HepG2 (cell line): ENCODE data around the gene ST6GALNAC4. TPM values are rescaled to one million over a fixed set of nuclear protein-coding genes. Genes with fewer than 3 reads are reported as not detected.
A peak's percentile ranks its signal among the peaks of the same experiment; 100 is the strongest.

Source experiments
- ATAC-seq: fragments of 200-7000 bp; cut with Tn5 transposase; 3 replicates; pipeline ENCODE4 v1.9.1; 2020; ENCODE audit warnings: mild to moderate bottlenecking, moderate library complexity
- BruUV-seq: library from RNA; stranded (reverse); fragments of 400-500 nt; replicated peaks from 2 replicates; lab custom pipeline; 2021; lab: Mats Ljungman, UMichigan
- CTCF ChIA-PET: fragments of 300-600 bp; formaldehyde crosslinking; extraction: SDS; loops from one replicate; lab custom pipeline; 2021; ENCODE audit warnings: low total read pairs, inconsistent platforms, low intra/inter-chr PET ratio; lab: Yijun Ruan, JAX
- POLR2A ChIA-PET: fragments of 350-600 bp; sonication (Branson Sonifier 250); formaldehyde crosslinking; loops from one replicate; lab custom pipeline; 2020; ENCODE audit warnings: antibody characterized with exemption, inconsistent platforms; lab: Yijun Ruan, JAX
- DNase-seq: peaks from one replicate; pipeline ENCODE4 v3.0.0-alpha.2; 2015; ENCODE audit warnings: low spot score
- FAIRE-seq: peaks from 3 replicates; lab custom pipeline; 2011; peaks lifted over from hg19 to GRCh38; lab: Jason Lieb, UNC
- H2AFZ ChIP-seq: one replicate; pipeline ENCODE4 v1.6.1; 2011; ENCODE audit warnings: low read length, inconsistent platforms
- H3K27ac ChIP-seq: fragments of 300-600 bp; 3 replicates; pipeline ENCODE4 v1.8.0; 2011; ENCODE audit warnings: mixed run types, mild to moderate bottlenecking, mixed read lengths, low read length, inconsistent platforms; ENCODE audit not compliant: insufficient read depth; ENCODE audit errors: extremely low read length
- H3K27me3 ChIP-seq, 2 experiments: fragments of 200-600 bp in 1 of 2; 2 replicates in 1 of 2; 3 replicates in 1 of 2; pipeline versions ENCODE4 v1.6.0 to v1.8.0; 2011; ENCODE audit warnings: low read length in 2 of 2, mild to moderate bottlenecking in 2 of 2, moderate library complexity in 2 of 2, inconsistent platforms in 1 of 2; ENCODE audit not compliant: insufficient read depth in 2 of 2, control insufficient read depth in 1 of 2
- H3K36me3 ChIP-seq, 2 experiments: fragments of 200-600 bp in 1 of 2; replicated peaks in 1 of 2; 2 replicates in 1 of 2; 3 replicates in 1 of 2; pipeline versions ENCODE4 v1.5.1 to v1.8.0; 2011; ENCODE audit warnings: low read length in 2 of 2, inconsistent platforms in 1 of 2; ENCODE audit not compliant: insufficient read depth in 2 of 2, control insufficient read depth in 1 of 2
- H3K4me1 ChIP-seq: 2 replicates; pipeline ENCODE4 v1.5.1; 2012; ENCODE audit warnings: low read length, inconsistent platforms; ENCODE audit not compliant: insufficient read depth
- H3K4me2 ChIP-seq: 2 replicates; pipeline ENCODE4 v1.6.0; 2011; ENCODE audit warnings: low read depth, low read length, inconsistent platforms
- H3K4me3 ChIP-seq, 3 experiments: fragments of 200-600 bp in 1 of 3; sonication (generic), shearing (Covaris generic) in 1 of 3; replicated peaks in 1 of 3; 2 replicates each; pipeline ENCODE4 v1.5.1; 2011 to 2016; ENCODE audit warnings: low read length in 3 of 3, inconsistent platforms in 2 of 3, low read depth in 2 of 3, mild to moderate bottlenecking in 2 of 3, control low read depth in 1 of 3, mixed read lengths in 1 of 3; ENCODE audit not compliant: insufficient read depth in 1 of 3
- H3K79me2 ChIP-seq: one replicate; pipeline ENCODE4 v1.6.1; 2011; ENCODE audit warnings: low read length, inconsistent platforms; ENCODE audit not compliant: insufficient read depth
- H3K9ac ChIP-seq: 2 replicates; pipeline ENCODE4 v1.6.0; 2011; ENCODE audit warnings: mild to moderate bottlenecking, low read depth, low read length, inconsistent platforms; ENCODE audit not compliant: insufficient read depth
- H3K9me3 ChIP-seq: 2 replicates; pipeline ENCODE4 v1.5.1; 2012; ENCODE audit warnings: mild to moderate bottlenecking, low read length
- H4K20me1 ChIP-seq: 2 replicates; pipeline ENCODE4 v1.6.0; 2011; ENCODE audit warnings: inconsistent platforms, mild to moderate bottlenecking, low read length, moderate library complexity; ENCODE audit not compliant: insufficient read depth
- AGO1 ChIP-seq: fragments of 200-400 bp; formaldehyde crosslinking; IDR thresholded peaks from 2 replicates; pipeline ENCODE4 v1.6.1; 2017; ENCODE audit warnings: mild to moderate bottlenecking, low read depth, low read length, moderate library complexity; ENCODE audit not compliant: poor library complexity, severe bottlenecking
- FIP1L1 ChIP-seq: fragments of 200-400 bp; formaldehyde crosslinking; IDR thresholded peaks from 2 replicates; pipeline ENCODE4 v1.6.1; 2018; ENCODE audit warnings: low read depth, mild to moderate bottlenecking, low read length, moderate library complexity, borderline replicate concordance; ENCODE audit not compliant: insufficient read depth
- ZFP41 ChIP-seq: sonication (generic); formaldehyde crosslinking; IDR thresholded peaks from 2 replicates; pipeline ENCODE4 v1.4.0; 2020; ENCODE audit warnings: mild to moderate bottlenecking, missing genetic modification reagents, borderline replicate concordance
- ZNF768 ChIP-seq: sonication (generic); formaldehyde crosslinking; IDR thresholded peaks from 2 replicates; pipeline ENCODE4 v1.4.0; 2020; ENCODE audit warnings: missing genetic modification reagents
- WGBS: methylation state at CpG from one replicate; pipeline ENCODE4 v1.1.6; 2017; ENCODE audit warnings: low lambda C conversion rate; 5-methylcytosine and 5-hydroxymethylcytosine counted together
- in situ Hi-C: cut with HindIII; loops from 2 replicates; pipeline ENCODE4 v1.10.0; 2017; ENCODE audit warnings: low pct_unique_long_range_greater_than_20kb; ENCODE audit not compliant: extremely low pct_ligation_motif_present
- intact Hi-C: fragments of 100-400 bp; cut with micrococcal nuclease; formaldehyde crosslinking; loops from one replicate; pipeline ENCODE4 v1.10.0; 2022; ENCODE audit not compliant: unreplicated experiment
- polyA plus RNA-seq, 8 experiments: library from polyadenylated mRNA; depleted of rRNA in 3 of 8; stranded (reverse) in 7 of 8; unstranded in 1 of 8; fragments of >200 nt; fragmentation: Illumina TruSeq in 4 of 8; extraction: Trizol in 4 of 8; gene quantifications; 2 replicates each; pipeline versions ENCODE4 v1.2.1 to v1.2.3, GENCODE V29; 2011 to 2016; ENCODE audit warnings: low read depth in 4 of 8, missing spikeins in 1 of 8, mixed read lengths in 1 of 8; ENCODE audit not compliant: insufficient read depth in 1 of 8
- total RNA-seq, 5 experiments: library from RNA; depleted of rRNA; stranded (reverse); fragments of >200 nt; fragmentation: Illumina TruSeq; extraction: Trizol; gene quantifications; 2 replicates each; pipeline ENCODE4 v1.2.3, GENCODE V29; 2016; ENCODE audit warnings: low read depth in 1 of 5
- TF ChIP-seq, protein P1 (sequence below): sonication (generic); formaldehyde crosslinking; IDR thresholded peaks from 2 replicates; pipeline ENCODE4 v1.4.0; 2020; ENCODE audit warnings: missing genetic modification reagents
- TF ChIP-seq, protein P2 (sequence below): sonication (generic); formaldehyde crosslinking; IDR thresholded peaks from 2 replicates; pipeline ENCODE4 v1.5.0; 2020; ENCODE audit warnings: missing genetic modification reagents

The ST6GALNAC4 gene
- total and polyA plus RNA-seq, 2 of the 13 experiments (the other 11 are each of a cell fraction or from before 2014, with no cell fraction given) = 18.8 to 27.7 TPM

DNA sequence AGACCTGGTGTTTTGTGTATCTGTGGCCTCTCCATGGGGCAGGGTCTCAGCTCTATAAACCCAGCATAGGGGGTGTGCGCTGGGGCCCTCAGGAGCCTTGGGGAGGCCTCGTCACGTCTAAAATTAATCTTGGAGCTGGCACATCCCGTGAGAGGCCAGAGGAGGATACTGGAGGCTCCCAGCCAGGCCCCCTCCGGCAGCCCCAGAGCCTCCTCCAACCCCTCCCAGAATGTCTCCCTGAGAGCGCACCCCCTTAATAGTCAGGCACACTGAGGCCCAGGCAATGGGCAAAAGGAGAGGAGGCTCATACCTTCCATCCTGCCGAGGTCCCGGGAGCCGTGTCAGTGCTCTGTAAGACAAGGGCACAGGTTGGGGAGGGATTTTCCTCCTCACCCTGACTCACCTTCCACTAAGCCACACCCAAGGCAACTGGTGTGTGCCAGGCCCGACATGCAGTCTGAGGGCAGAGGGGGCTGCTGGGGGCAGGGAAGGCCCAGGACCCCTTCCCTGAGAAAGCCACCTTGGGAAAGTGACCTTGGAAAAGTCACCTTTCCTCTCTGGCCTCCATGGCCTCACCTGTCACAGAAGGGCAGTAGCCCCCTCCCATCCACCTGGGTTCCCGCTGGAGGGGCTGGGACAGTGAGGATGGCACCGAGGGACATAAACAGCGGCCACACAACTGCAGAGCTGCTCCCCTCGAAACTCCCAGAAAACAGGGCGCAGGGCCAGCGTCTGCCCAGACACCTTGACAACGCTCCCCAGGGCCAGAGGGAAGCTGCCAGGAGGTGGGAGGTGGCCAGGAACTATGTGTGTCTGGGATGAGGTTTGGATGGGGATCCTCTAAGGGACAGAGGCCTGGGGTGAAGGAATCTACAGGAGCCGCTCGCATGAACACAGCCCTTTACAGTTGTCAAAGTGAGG, 42.3 kb downstream of the ST6GALNAC4 start:
- no peak overlapping the region for H3K4me2 ChIP-seq
- no peak for DNase-seq
- TF ChIP-seq AGO1 = peak; percentile 12
- no peak for TF ChIP-seq FIP1L1
- POLR2A ChIA-PET = no interaction called here
- H3K4me3 ChIP-seq = no peak overlapping the region
- CTCF ChIA-PET = no interaction called here
- intact Hi-C loops = no loop called here
- no peak for FAIRE-seq
- in situ Hi-C loops = loop anchor here (5.0 kb wide), 1 partner anchor 43 kb away; the partner anchor contains the start of gene ST6GALNAC4
- no peak overlapping the region for H3K27ac ChIP-seq
- H3K9me3 ChIP-seq = no peaks in the 10 kb centered on the region
- no TSS peak for BruUV-seq
- no peaks in the 10 kb centered on the region for H3K79me2 ChIP-seq
- no peak for ATAC-seq
- no peaks in the 10 kb centered on the region; a peak in 1 of 5 replicates for H3K36me3 ChIP-seq
- H3K27me3 ChIP-seq = no peaks in the 10 kb centered on the region
- WGBS = 99% methylated on average over 12 of the region's 19 CpGs
- H4K20me1 ChIP-seq = no peaks in the 10 kb centered on the region
- H2AFZ ChIP-seq = no peak overlapping the region
- peaks cover 37% of the 10 kb centered on the region for H3K4me1 ChIP-seq
- H3K9ac ChIP-seq = no peak overlapping the region

DNA sequence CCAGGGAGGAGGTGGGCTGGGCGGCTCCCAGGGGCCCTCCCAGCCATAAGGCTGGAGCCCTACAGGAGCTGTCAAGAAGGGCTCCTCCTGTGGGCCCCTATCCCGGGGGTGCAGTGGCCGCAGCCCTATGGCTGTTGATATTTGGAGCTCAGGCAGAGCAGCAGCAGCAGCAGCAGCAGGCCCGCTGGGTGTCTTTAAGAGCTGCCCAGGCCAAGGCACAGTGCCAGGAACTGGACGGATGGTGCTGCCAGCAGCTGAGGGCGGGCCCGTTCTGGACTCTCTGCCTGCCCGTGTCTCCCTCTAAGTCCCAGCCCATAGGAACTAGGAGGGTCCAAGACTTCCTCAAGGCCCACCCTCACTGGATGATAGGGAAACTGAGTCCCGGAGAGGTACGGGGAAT, 43.0 kb downstream of the ST6GALNAC4 start:
- H3K9ac ChIP-seq = no peak overlapping the region

More for the DNA sequence above, 43.0 kb downstream of the ST6GALNAC4 start:
- peaks cover 44% of the 10 kb centered on the region for H3K4me1 ChIP-seq
- no peak overlapping the region for H3K27ac ChIP-seq
- no peak for DNase-seq
- FAIRE-seq = no peak
- TF ChIP-seq, protein P1, sequence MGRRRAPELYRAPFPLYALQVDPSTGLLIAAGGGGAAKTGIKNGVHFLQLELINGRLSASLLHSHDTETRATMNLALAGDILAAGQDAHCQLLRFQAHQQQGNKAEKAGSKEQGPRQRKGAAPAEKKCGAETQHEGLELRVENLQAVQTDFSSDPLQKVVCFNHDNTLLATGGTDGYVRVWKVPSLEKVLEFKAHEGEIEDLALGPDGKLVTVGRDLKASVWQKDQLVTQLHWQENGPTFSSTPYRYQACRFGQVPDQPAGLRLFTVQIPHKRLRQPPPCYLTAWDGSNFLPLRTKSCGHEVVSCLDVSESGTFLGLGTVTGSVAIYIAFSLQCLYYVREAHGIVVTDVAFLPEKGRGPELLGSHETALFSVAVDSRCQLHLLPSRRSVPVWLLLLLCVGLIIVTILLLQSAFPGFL (CRISPR knock-in tag) = no peak
- TF ChIP-seq, protein P2, sequence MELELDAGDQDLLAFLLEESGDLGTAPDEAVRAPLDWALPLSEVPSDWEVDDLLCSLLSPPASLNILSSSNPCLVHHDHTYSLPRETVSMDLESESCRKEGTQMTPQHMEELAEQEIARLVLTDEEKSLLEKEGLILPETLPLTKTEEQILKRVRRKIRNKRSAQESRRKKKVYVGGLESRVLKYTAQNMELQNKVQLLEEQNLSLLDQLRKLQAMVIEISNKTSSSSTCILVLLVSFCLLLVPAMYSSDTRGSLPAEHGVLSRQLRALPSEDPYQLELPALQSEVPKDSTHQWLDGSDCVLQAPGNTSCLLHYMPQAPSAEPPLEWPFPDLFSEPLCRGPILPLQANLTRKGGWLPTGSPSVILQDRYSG = no peak
- no peak for TF ChIP-seq ZFP41 (CRISPR knock-in tag)
- 0 out of 2 replicates have a peak, but pooled peaks have one; percentile 1 for TF ChIP-seq ZNF768 (CRISPR knock-in tag)
- H3K79me2 ChIP-seq = no peaks in the 10 kb centered on the region
- no TSS peak for BruUV-seq
- no peaks in the 10 kb centered on the region for H3K9me3 ChIP-seq
- H3K4me3 ChIP-seq = no peak overlapping the region
- WGBS = 77% methylated on average over 3 of the region's 10 CpGs
- no peak overlapping the region for H3K4me2 ChIP-seq
- H4K20me1 ChIP-seq = no peaks in the 10 kb centered on the region
- H3K36me3 ChIP-seq = no peaks in the 10 kb centered on the region; a peak in 1 of 5 replicates
- in situ Hi-C loops (loop anchor here (5.0 kb wide), 1 partner anchor 43 kb away; the partner anchor contains the start of gene ST6GALNAC4), intact Hi-C loops (no loop called here)
- ChIA-PET CTCF (no interaction called here), POLR2A (no interaction called here)
- H2AFZ ChIP-seq = no peak overlapping the region
- H3K27me3 ChIP-seq = no peaks in the 10 kb centered on the region
- ATAC-seq = no peak
